IPS-NIHi11 (cell line): ENCODE data around the gene GLIPR1L1.

Source experiments
- DNase-seq: peaks from one replicate; pipeline ENCODE4 v3.0.0; 2012; ENCODE audit warnings: mixed read lengths, low spot score

Gene GLIPR1L1

GRCh38 chr12:75350413-75350812 lies 15.9 kb downstream of the GLIPR1L1 start:
- DNase-seq = no peak

DNA sequence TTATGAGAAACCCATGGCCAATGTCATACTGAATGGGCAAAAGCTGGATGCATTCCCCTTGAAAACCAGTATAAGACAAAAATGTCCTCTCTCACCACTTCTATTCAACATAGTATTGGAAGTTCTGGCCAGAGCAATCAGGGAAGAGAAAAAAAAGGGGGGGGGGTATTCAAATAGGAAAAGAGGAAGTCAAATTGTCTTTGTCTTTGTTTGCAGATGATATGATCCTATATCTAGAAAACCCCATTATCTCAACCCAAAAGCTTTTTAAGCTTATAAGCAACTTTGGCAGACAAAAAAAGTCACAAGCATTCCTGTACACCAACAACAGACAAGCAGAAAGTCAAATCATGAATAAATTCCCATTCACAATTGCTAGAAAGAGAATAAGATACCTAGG lies 19.5 kb downstream of the GLIPR1L1 start:
- DNase-seq = no peak

GRCh38 chr12:75360920-75361319 lies 26.4 kb downstream of the GLIPR1L1 start:
- no peak for DNase-seq

- DNase-seq = no peak
Measured at GRCh38 chr12:75361408-75361807, 26.9 kb downstream of the GLIPR1L1 start.

DNA sequence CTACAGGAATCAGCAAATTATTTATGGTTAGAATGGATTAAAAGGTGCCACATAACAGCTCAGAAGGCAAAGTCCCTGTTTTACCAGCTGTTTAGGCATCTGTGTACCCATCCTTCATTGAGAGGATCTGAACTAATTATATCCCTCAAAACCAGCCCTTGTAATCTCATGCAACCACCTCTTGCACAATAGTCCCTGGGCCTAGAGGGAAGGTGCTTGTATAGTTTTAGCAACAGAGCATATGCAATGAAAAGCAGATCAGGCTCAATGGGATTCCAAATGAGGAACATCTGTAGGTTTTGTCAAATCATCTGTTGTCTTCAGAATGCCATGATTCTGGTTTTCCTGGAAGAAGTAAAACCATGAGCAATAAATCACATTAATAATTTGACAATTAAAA lies 30.4 kb downstream of the GLIPR1L1 start:
- no peak for DNase-seq

DNA sequence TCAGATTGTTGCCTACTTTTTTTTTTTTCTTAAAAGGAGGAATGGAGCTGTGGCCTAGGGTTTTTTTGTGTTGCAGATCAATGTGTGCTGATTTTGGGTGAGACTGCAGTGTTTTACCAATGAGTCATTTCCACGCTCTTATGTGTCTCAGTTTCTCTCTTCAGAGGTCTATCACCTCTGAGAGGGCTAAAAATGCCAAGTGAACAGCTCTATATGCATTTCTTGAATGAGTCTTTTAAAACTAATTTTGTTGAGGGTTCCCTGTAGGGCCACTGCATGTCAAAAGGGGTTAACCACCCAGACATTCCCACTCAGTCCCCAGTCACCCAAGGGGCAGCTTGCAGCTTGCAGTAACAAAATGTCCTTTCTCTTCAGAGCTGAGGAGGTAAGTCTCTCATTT lies 32.2 kb downstream of the GLIPR1L1 start:
- no peak for DNase-seq

- DNase-seq = no peak
Measured at GRCh38 chr12:75374971-75375370, 40.5 kb downstream of the GLIPR1L1 start.

DNA sequence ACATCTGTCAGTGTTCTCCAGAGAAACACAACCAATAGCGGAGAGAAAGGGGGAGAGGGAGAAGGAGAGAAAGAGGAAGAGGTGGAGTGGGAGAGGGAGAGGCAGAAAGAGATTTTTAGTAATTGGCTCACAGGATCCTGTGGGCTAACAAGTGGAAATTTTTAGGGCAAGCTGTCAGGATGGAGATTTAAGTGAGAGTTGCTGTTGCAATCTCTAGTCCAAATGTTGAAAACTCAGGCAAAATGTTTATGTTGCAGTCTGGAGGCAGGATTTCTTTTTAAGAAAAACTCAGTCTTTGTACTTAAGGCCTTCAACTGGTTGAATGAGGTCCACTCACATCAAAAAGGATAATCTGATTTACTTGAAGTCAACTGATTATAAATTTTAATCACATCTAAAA lies 43.9 kb downstream of the GLIPR1L1 start:
- no peak for DNase-seq

- DNase-seq = no peak
Measured at GRCh38 chr12:75389061-75389460, 54.6 kb downstream of the GLIPR1L1 start.

GRCh38 chr12:75389706-75390105 lies 55.2 kb downstream of the GLIPR1L1 start:
- DNase-seq = no peak

DNA sequence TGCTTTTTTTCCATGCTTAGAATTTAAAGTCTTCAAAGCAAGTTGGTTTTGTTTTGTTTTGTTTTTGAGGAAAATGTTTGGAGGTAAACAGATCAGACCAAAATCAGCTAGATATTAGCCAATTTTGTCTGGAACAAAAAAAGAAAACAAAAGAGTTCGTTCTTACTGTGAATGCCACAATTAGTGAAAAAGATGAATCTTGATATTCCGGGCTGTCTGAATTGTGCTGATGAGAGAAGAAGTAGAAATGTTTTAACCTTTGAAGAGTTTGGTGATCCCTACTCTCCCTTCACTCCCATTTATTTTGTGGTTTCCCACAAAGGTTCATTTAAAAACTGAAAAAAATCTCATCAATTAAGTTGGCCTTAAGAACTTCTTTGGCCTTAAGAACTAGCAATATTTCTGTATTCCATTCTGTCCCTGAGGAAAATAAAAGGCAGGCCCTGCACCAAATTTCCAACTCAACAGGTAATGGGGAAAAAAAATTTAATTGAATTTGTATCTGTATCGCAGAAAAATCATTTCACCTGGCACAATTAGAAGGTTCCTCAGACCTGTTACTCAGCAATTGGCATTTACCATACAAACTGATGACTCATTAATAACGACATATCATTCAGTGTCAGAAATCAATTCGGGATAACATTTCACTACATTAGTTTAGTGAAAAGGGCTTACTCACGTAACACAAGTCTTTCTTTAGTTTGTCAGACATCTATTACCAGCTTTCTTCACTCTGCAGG lies 55.9 kb downstream of the GLIPR1L1 start:
- DNase-seq = no peak

GRCh38 chr12:75390899-75391538 lies 56.5 kb downstream of the GLIPR1L1 start, which contains the start of gene GLIPR1L2:
Gene GLIPR1L2, plus strand, starts transcription at chr12:75391089. Its CDS starts 28 bp downstream, at chr12:75391117.
- DNase-seq = peak; percentile 93

DNA sequence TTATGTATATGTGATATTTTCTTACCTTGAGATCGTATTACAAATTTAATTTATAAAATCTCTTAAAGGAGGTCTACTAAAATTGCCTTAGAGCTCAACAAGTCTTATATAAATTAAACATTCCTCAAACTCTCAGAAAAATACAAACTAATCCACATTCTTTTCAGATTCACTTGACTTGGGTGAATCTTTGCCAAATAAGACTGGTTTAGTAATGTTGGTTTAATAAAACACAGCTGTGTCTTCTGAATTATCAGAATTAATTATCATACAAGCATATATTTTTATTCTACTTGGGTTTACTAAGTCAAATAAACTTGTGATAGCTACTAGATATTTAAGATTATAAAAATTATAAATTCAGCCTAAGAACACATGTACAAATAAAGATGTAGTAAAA lies 69.8 kb downstream of the GLIPR1L1 start:
- DNase-seq = no peak

DNA sequence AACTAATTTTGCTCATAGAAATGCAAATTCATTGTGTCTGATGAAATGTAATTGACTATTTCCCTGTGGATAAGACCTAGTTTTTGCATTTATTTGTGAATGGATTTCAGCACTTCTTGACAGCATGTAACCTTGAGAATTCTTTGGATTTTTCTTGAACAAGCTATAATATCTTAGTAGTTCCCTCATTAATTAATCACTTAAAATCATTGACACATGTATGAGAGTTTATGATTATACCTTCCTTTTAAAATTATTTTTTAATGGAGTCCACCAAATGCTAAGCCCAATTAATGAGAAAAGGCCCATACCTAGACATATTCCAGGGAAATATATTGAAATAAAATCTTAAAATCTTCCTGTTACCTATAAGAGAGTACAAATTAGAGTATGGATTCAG lies 73.2 kb downstream of the GLIPR1L1 start:
- no peak for DNase-seq

- no peak for DNase-seq
Measured at GRCh38 chr12:75409830-75410229, 75.4 kb downstream of the GLIPR1L1 start.

DNA sequence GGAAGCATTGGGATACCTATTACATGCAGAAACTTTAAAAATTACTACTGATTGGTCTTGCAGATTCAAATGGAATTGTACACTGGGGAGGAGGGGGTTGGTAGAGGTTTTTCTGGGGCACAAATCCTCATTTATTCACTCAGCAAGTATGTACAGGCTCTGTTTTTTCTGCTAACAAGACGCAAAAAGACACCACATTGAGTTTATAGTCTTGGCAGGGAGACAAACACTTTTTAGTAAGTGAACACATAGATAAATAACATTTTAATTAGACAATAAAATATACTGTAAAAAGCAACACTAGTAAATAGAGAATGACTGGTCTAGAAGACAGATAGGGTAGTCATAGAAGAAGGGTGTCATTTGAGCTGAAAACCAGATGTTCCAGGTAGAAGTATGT lies 80.2 kb downstream of the GLIPR1L1 start:
- DNase-seq = no peak

DNA sequence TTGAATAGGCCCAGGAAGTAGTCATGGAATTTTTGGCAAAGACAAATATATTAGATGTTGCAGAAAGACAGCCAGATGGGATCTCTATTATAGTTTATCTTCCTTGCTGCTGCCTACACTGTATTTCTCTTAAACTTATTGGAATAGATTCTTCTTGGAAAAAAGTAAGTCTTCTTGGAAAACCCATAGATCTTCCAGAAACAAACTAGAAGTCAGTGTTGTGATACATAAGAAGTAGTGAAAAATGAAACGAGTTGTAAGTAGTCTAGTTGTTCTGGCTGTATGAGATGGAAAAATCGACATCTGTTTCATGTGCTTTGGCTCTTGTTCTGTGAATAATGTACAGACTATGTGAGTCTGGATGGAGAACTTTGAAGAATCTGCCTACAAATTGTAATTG lies 85.4 kb downstream of the GLIPR1L1 start:
- no peak for DNase-seq
